Putamen (tissue), 1 donor: ENCODE data around the gene HHAT.
"Not testable (repeated sequence)": the region's sequence is repeated elsewhere in the genome, so short reads cannot be mapped to it uniquely, and the experiment has no call there.

Experiments used
- DNase-seq: peaks from one replicate; pipeline ENCODE4 v3.0.0-alpha.2; 2016; ENCODE audit warnings: low spot score

HHAT gene

GRCh38 chr1:210397252-210397651 is 68.5 kb downstream of the HHAT start:
- DNase-seq = no peak

- no peak for DNase-seq
These were observed 69.0 kb downstream of the HHAT start for GRCh38 chr1:210397681-210398080.

- no peak for DNase-seq
These were observed 69.8 kb downstream of the HHAT start for GRCh38 chr1:210398466-210398865.

GRCh38 chr1:210400043-210400840 is 71.5 kb downstream of the HHAT start:
- DNase-seq = peak; percentile 63

GRCh38 chr1:210402560-210402959 is 73.9 kb downstream of the HHAT start:
- no peak for DNase-seq

GRCh38 chr1:210405316-210405715 is 76.6 kb downstream of the HHAT start:
- DNase-seq = no peak

- DNase-seq = not testable (repeated sequence)
These were observed 77.6 kb downstream of the HHAT start for GRCh38 chr1:210406341-210406740.

GRCh38 chr1:210407207-210407886 is 78.6 kb downstream of the HHAT start:
- DNase-seq = peak; percentile 74

- DNase-seq = no peak
These were observed 79.2 kb downstream of the HHAT start for GRCh38 chr1:210407887-210408252.

- no peak for DNase-seq
These were observed 83.5 kb downstream of the HHAT start for GRCh38 chr1:210412240-210412639.

GRCh38 chr1:210413951-210414350 is 85.2 kb downstream of the HHAT start:
- no peak for DNase-seq

- DNase-seq = no peak
These were observed 87.2 kb downstream of the HHAT start for GRCh38 chr1:210415846-210416448.

- no peak for DNase-seq
These were observed 88.0 kb downstream of the HHAT start for GRCh38 chr1:210416681-210417080.

- DNase-seq = no peak
These were observed 89.2 kb downstream of the HHAT start for GRCh38 chr1:210417881-210418280.

GRCh38 chr1:210418863-210419650 is 90.4 kb downstream of the HHAT start:
- no peak for DNase-seq

- not testable (repeated sequence) for DNase-seq
These were observed 98.0 kb downstream of the HHAT start for GRCh38 chr1:210426696-210427095.

GRCh38 chr1:210428696-210429095 is 100.0 kb downstream of the HHAT start:
- DNase-seq = no peak

GRCh38 chr1:210434223-210434622 is 105.5 kb downstream of the HHAT start:
- DNase-seq = no peak

- DNase-seq = no peak
These were observed 108.4 kb downstream of the HHAT start for GRCh38 chr1:210437111-210437510.

- DNase-seq = no peak
These were observed 109.1 kb downstream of the HHAT start for GRCh38 chr1:210437781-210438180.

GRCh38 chr1:210438928-210439841 is 110.5 kb downstream of the HHAT start:
- no peak for DNase-seq
